RPMI7951 (cell line): ENCODE results near the gene S1PR1. TPM values are rescaled to one million over a fixed set of nuclear protein-coding genes. Genes with fewer than 3 reads are reported as not detected.

Experiments
- DNase-seq: peaks from one replicate; pipeline ENCODE4 v3.0.0-alpha.2; 2012; ENCODE audit warnings: low read depth
- total RNA-seq: library from RNA; depleted of rRNA; stranded (reverse); fragments of >200 nt; shearing (Covaris generic); gene quantifications from 2 replicates; pipeline ENCODE4 v1.2.3, GENCODE V29; 2014

S1PR1 gene
- total RNA-seq, 1 experiment from 2014 or later = 0.84 TPM

- no peak for DNase-seq
Measured at GRCh38 chr1:101245246-101245927, 8.6 kb downstream of the S1PR1 start.

- no peak for DNase-seq
Measured at GRCh38 chr1:101247404-101248287, 10.8 kb downstream of the S1PR1 start.

- no peak for DNase-seq
Measured at GRCh38 chr1:101250222-101250621, 13.4 kb downstream of the S1PR1 start.

GRCh38 chr1:101250656-101251272 is 13.9 kb downstream of the S1PR1 start:
- no peak for DNase-seq

GRCh38 chr1:101251504-101251903 is 14.7 kb downstream of the S1PR1 start:
- DNase-seq = no peak

GRCh38 chr1:101253976-101254674 is 17.3 kb downstream of the S1PR1 start:
- DNase-seq = peak; percentile 62

- DNase-seq = peak; percentile 92
Measured at GRCh38 chr1:101257500-101258325, 20.9 kb downstream of the S1PR1 start.

- peak; percentile 52 for DNase-seq
Measured at GRCh38 chr1:101259744-101260148, 22.9 kb downstream of the S1PR1 start.

GRCh38 chr1:101260556-101261350 is 23.9 kb downstream of the S1PR1 start:
- no peak for DNase-seq

- DNase-seq = no peak
Measured at GRCh38 chr1:101261623-101262022, 24.8 kb downstream of the S1PR1 start.

GRCh38 chr1:101262060-101262459 is 25.2 kb downstream of the S1PR1 start:
- no peak for DNase-seq

- DNase-seq = peak; percentile 53
Measured at GRCh38 chr1:101262630-101263348, 26.0 kb downstream of the S1PR1 start.

GRCh38 chr1:101264697-101265096 is 27.9 kb downstream of the S1PR1 start:
- peak; percentile 42 for DNase-seq

- no peak for DNase-seq
Measured at GRCh38 chr1:101265684-101266083, 28.9 kb downstream of the S1PR1 start.

- DNase-seq = no peak
Measured at GRCh38 chr1:101267082-101267481, 30.3 kb downstream of the S1PR1 start.

GRCh38 chr1:101268893-101269292 is 32.1 kb downstream of the S1PR1 start:
- no peak for DNase-seq

GRCh38 chr1:101275672-101276071 is 38.9 kb downstream of the S1PR1 start:
- DNase-seq = no peak

GRCh38 chr1:101276818-101277217 is 40.0 kb downstream of the S1PR1 start:
- DNase-seq = no peak

GRCh38 chr1:101278238-101278637 is 41.4 kb downstream of the S1PR1 start:
- no peak for DNase-seq

GRCh38 chr1:101278845-101279244 is 42.0 kb downstream of the S1PR1 start:
- no peak for DNase-seq
